GM18867 (cell line): ENCODE data around the gene TBC1D14.
"Not testable (repeated sequence)": the region's sequence is repeated elsewhere in the genome, so short reads cannot be mapped to it uniquely, and the experiment has no call there.

Experiments used
- ATAC-seq: cut with Tn5 transposase; IDR thresholded peaks from one replicate; pipeline ENCODE4 v1.9.1; 2021; ENCODE audit warnings: mild to moderate bottlenecking, moderate library complexity; ENCODE audit not compliant: unreplicated experiment

TBC1D14 gene

DNA sequence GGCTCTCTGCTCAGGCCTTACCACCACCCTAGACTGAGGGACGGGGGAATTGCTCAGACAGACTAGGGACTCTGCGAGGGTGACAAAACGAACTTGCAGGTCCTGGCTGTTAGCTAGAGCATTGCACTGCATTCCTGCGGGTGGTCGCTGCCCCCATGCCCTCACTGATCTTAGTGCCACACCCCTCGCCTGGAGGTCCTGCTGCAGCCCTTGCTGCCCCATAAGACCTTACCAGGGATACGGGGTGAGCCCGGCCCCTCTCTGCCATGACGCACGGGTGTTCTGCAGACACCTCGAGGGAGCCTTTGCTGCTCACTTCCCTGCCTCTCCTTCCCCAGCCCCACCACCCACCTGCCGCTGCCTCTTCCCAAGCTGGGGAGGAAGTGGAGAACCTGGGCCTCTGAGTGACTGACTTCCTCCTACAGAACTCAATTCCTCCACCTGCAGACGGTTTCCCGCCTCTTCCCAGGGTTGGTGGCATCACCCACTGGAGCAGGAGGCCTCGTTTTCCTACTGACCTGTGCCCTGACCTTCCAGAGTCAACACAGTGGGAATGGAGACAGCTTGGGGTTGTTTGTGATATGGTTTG is 19.8 kb upstream of the TBC1D14 start:
- no peak for ATAC-seq

DNA sequence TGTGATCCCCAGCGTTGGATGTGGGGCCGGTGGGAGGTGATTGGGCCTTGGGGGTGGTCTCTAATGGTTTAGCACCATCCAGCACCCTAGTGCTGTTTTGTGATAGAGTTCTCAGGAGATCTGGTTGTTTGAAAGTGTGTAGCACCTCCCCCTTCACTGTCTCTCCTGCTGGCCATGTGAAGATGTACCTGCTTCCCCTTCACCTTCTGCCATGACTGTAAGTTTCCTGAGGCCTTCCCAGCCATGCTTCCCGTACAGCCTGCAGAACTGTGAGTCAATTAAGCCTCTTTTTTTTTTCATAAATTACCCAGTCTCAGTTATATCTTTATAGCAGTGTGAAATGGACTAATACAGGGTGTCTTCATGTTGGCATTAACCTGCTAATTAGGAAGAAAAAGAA is 19.3 kb upstream of the TBC1D14 start:
- no peak for ATAC-seq

DNA sequence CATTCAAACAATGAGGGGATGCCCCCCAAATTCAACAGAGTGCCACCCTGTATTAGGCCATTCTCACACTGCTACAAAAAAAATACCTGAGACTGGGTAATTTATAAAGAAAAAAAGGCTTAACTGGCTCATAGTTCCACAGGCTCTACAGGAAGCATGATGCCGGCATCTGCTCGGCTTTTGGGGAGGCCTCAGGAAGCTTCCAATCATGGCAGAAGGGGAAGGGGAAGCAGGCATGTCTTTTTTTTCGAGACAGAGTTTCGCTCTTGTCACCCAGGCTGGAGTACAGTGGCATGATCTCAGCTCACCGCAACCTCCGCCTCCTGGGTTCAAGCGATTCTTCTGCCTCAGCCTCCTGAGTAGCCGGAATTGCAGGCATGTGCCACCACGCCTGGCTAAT is 18.7 kb upstream of the TBC1D14 start:
- not testable (repeated sequence) for ATAC-seq

DNA sequence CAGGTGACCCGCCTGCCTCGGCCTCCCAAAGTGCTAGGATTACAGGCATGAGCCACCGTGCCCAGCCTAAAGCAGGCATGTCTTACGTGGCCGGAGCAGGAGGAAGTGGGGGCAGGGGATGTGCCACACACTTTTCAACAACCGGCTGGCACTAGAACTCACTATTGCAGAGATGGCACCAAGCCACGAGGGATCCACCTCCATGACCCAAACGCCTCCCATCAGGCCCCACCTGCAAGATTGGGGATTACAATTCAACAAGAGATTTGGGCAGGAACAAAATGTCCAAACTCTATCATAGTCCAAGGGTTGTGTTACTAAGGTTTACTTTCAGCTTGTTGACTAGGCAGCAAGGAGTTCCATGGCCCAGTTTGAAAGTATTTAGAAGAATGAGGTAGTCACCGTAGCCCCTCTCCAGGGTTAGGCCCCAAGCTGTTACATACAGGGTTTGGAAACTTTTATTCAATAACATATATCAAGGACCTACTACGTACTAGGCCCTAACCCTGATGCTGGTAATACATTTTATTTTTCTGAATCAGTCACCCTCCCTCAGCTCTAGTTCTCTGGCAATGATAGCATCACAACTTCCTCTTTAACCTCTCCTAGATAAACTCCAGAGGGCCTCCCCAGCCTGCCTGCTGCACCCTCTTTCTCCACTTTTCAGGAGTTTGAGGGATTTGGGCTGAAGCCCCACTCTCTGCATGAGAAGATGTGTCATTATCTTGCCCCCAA is 18.0 kb upstream of the TBC1D14 start:
- ATAC-seq, result no peak

DNA sequence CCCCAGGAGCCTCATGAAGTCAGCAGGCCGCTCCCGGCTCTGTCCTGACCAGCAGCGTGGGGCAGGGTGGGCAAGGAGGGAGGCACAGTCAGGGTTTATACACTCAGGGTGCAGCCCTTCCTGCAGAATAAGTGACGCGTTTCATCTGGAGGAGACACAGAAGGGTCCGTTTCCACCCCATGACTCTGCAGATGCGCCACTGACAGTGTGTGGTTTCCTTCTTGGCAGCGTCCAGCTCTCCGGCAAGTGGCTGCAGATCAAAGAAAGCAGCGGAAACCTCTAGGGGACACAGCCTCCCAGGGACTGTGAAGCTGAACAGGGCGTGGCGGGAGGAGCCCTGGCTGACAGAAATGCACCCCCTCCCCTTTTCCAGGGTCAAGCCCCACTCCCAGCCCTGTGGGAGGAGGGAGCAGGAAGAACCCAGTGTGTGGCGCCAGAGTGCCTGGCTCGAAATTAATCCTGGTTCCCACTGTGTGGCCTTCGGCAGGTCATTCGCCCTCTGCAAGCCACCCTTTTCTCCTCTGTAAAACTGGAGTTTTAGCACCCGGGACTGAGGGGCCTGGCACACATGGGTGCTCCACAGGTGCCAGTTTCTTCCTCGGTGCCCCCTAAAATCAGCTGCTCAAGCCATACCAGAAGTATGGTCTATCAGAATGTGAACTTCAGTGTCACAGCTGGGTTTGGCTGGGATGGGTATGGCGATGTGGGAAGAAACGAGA is 17.3 kb upstream of the TBC1D14 start:
- no peak for ATAC-seq

DNA sequence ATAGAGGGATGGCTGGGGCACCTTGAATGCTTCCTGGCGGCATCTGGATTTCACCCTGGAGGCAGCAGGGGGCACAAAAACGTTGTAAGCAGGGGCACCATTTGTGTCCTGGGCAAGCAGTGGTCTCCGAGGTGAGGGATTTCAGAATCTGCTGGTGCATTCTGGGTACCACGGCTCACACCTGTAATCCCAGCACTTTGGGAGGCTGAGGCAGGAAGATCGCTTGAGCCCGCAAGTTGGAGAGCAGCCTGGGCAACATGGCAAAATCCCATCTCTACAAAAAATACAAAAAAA is 16.8 kb upstream of the TBC1D14 start:
- no peak for ATAC-seq

DNA sequence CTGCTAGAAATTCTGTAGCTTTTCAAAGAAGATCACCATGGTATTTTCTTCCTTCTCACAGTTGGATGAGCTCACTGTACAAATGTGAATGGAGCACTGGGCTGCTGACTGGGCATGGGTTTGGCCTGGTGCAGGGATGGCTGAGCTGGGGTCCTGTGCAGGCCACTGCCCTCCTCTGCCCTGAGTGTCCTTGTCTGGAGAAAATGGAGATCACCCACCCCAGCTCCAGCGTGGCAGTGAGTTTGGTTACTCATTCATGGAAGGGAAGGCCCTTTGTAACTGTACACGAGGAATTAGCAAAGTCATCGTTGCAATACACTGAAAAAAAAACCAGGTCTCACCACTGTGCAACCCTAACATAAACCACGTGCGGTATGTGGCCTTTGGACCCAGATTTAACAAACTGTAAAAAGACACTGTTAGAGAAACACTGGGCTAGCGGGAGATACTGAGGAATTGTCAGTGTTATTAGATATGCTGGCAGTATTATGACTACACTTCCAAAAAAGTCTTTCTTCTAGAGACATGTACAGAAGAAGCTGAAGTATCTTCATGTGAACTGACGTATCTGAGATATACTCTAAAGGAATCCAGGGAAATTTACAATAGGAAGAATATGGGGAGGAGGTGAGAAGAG is 16.1 kb upstream of the TBC1D14 start:
- no peak for ATAC-seq

DNA sequence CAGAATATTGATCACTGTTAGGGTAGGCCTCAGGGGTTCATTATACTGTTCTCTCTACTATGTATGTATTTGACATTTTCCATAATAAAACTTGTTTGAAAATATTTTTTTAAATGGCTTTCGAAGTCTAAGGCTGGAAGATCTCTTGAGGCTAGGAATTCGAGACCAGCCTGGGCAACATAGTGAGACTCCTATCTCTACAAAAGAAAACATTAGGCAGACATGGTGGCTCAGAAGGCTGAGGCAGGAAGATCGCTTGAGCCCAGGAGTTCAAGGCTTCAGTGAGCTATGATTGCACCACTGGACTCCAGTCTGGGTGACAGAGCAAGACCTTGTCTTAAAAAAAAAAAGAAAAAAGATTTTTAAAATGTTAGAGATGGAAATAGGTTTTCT is 15.5 kb upstream of the TBC1D14 start:
- no peak for ATAC-seq

DNA sequence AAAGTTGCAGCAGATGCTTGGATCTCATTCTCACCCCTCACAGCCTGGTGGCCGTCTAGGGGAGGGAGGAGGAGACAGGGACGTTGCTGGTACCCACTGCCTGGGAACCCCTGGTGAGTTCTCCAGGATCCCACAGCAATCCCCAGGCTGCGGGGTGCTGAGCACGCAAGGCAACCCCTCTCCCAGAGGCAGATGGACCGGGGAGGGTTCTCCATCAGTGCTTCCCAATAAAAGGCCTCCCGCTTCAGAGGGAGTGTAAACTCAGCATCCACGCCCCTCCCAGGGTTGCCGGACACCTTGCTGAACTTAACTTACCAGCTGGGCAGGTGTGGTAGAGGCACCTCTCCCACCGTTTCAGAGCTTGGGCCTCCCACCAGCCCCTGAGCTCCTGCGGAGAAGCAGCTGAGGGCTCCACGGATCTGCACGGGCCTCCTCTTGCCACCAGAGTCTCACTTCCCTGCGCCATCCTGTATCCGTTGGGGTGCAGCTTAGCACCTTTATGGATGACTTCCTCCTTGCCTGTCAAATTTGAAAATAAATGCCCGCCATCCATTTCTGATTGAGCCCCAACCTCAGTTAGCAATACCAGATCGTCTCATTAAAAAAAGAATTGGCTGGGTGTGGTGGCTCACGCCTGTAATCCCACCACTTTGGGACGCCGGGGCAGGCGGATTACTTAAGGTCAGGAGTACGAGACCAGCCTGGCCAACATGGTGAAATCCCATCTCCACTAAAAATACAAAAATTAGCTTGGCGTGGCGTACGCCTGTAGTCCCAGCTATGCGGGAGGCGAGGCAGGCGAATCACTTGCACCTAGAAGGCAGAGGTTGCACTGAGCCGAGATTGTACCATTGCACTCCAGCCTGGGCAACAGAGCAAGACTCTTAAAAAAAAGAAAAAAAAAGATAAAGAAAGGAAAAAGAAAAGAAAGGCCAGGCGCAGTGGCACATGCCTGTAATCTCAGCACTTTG is 14.8 kb upstream of the TBC1D14 start:
- ATAC-seq, result no peak

DNA sequence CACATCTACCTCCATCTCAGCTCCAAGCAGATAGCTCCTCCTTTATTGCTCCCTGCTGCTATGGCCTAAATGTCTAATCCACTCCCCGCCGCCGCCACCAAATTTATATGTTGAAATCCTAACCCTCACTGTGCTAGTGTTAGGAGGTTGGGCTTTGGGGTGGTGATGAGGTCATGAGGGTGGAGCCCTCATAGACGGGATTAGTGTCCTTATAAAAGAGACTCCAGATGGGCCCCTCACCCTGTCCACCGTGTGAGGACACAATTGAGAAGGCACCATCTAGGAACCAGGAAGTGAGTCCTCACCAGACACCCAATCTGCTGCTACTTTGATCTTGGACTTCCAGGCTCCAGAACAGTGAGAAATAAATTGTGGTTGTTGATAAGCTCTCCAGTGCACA is 13.6 kb upstream of the TBC1D14 start:
- no peak for ATAC-seq

DNA sequence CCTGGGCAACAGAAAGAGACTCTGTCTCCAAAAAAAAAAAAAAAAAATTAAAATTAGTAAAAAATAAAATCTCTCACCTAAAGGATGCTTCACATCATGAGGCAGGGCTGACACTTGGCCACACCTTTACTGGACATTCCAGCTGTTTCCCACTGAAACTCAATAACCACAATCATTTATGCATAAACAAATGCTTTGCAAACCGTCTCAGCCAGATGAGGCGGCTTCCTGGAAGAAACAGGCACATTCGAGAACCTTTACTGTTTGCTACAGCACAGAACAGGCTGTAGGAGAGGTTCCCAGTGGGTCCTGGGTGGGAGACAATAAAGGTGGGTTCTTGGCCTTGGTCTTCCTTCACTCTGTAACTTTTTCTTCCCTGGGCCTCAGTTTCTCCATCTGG is 10.9 kb upstream of the TBC1D14 start:
- no peak for ATAC-seq

DNA sequence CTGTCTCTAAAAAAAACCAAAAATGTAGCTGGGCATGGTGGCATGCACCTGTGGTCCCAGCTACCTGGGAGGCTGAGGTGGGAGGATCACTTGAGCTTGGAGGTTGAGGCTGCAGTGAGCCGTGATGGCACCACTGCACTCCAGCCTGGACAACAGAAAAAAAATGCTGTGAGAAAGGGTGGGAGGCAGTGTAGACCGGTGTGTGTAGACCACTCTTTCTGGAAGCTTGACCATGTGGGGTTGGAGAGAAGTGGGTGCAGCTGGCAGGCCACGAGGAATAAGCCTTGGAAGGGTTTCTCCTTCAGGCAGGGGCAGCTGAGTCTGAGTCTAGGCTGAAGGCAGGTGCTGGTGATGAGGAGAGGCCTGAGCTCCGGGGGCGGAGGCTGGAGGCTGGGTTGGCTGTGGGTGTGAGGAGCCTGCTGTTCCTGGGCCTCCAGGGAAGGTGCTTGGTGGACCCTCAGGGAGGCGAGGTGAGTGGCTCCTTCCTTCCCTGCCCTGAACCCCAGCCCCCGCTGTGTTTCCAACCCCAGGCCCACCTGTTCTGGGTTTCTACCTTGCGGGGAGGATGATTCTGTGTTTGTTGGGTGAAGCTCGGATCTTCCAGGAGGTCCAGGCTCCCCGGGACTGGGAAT is 9.3 kb upstream of the TBC1D14 start:
- no peak for ATAC-seq

DNA sequence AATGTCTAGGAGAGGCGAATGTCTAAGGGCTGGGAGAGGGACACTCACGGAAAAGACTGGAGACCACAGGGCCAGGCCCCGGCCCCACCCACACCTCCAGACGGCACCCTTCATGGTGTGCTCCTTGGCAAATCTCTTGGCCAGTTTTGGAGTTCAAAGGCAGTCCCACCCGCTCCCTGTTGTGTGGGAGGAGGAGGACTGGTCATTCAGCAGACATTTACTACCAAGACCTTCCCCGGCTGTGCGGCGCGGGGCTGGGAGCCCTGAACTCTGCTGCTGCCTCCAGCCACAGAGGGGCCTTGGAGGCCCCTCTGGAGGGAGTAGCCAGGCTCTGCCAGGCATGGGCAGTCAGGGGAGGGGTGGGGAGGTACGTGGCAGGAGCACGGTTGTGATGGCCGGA is 8.7 kb upstream of the TBC1D14 start:
- ATAC-seq, result no peak

DNA sequence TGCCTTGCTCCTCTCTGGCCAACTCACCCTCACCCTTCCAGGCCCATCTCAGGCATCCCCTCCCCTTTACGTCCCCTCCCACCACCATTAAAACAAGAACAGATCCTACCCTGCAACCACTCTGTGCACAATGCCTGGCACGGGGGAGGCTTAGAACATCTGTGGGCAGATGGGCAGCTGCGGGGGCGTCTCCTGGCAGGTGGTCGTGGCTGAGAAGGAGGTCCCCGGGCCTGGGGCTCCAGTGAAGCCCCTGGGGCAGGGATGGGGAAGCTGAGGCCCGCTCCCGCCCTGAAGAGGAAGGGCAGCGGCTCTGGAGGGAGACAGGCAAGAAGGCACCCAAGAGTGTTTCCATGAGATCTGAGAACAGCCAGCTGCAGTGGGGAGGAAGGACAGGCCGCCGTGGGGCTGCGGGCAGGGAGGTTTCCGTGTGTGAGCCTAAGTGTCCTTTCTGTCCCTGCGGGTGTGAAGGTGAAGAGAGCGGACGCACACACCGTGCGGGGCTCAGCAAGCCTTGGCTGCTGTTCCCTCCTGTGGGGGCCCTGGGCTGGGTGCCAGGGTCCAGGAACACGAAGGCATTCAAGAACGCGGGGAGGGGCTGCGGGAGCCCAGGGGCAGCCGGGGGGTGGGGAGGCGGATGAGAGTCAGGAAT is 7.8 kb upstream of the TBC1D14 start:
- no peak for ATAC-seq

DNA sequence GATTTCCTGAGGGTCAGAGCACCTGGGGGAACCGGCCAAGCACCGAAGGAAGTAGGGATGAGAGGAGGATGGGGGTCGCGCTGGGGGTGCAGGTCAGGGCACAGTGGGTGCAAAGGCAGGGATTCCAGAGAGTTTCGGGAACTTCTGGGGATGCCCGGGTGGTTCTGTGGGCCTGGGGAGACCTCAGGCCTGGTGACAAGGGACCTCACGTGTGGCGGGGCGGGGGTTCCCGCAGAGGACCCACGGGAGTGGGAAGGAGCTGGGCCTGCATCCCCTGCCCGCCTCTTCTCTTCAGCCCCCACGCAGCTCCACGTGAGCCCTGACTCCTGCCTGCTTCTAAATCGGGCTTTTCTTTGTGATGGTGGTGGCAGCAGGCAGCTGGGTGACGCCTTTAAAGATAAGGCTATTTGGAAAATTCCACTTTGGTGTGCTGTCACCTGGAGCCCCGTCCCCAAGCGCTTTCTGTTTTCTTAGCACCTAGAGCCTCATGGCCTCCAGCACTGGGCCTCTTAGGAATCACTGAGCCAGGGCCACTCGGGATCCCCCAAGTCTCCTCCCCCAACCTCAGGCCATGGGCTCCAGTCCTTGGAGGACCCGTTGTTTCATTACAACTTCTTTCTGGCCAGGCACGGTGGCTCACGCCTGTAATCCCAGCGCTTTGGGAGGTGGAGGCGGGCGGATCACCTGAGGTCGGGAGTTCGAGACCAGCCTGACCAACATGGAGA is 7.1 kb upstream of the TBC1D14 start:
- ATAC-seq, result no peak

DNA sequence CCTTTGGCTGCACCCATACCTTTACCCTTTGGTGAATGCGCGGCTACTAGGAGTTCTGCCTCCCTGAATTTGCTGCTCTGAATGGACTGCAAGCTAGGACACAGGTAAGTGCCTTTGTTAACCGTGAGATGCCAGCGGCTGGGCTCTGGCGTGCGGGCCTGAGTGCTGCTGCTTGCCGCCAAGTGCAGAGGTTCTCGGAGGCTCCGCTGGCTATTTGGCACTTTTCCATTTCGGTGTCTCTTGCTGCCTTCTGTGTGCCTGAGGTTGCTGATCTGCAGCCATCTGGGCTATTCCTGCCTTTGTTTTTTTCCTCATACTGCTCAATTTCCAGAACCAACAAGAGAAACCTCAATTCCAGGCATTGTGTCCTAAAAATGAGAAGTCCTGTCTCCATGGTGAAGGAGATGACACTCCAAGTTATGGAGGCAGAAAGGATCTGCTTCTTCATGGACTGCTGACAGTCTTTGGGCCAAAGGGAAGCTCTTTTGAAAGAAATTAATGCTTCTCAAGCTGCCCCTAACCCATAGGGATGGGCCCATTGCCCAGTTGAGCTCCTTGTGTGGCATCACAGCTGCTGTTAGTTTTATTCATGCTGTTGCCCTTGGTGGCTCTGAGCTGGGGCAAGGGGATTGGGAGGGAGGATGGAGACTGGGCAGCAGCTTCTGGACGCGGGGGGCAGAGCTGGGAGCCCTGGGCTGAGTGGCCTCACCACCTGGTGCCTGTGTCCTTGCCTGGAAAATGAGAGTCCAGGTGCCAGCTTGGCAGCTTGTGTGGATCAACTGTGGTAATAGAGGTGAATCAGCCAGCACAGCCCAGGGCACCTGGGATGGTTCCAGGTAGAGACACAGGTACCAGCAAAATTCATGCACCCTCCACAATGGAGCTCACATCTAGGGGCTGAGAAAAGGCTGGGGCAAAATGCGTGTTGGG is 3.8 kb upstream of the TBC1D14 start:
- ATAC-seq, result no peak

DNA sequence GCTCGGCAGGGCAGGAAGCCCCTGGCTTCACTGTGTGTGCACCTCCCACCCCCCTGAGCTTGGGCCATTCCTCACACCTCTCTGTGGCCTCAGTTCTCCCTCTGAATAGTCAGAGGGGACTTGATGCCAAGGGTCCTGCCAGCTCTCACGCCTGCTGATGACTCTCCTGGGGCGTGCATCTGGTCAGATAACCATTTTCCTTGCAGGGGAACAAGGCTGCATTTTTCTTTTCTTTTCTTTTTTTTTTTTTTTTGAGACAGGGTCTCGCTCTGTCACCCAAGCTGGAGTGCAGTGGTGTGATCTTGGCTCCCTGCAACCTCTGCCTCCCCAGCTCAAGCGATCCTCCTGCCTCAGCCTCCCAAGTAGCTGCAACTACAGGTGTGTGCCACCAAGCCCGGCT is 3.1 kb upstream of the TBC1D14 start:
- not testable (repeated sequence) for ATAC-seq

DNA sequence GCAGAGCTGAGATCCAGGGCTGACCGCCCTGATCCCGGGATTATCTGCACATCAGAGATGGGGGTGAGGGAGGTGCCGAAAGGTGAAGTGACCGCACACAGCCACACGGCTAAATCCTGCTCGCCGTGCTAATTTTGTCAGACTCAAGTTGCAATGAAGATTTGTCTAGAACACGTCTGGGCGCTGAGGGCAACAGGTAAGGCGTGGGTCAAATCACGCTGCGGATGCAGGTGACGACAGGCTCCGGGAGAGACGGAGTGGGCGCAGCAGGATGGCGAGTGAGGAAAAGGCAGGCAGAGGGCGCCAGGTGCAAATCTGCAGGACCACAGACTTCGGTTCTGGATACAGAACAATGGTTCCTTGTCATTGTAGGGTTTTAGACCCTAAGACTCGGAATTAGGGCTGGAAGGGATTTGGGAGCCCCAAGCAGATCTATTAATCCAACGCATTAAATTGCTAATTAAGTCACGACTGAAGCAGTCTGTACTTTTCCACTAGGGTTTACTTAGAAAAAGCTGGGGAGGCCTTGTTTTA is 1.9 kb upstream of the TBC1D14 start:
- ATAC-seq, result no peak
